ENCODE results near the gene TGIF2. TPM values are rescaled to one million over a fixed set of nuclear protein-coding genes. Genes with fewer than 3 reads are reported as not detected.

TGIF2 gene
- total RNA-seq = 1 to 10 TPM; 1.4 to 3.9 (median 1.4) TPM

DNA sequence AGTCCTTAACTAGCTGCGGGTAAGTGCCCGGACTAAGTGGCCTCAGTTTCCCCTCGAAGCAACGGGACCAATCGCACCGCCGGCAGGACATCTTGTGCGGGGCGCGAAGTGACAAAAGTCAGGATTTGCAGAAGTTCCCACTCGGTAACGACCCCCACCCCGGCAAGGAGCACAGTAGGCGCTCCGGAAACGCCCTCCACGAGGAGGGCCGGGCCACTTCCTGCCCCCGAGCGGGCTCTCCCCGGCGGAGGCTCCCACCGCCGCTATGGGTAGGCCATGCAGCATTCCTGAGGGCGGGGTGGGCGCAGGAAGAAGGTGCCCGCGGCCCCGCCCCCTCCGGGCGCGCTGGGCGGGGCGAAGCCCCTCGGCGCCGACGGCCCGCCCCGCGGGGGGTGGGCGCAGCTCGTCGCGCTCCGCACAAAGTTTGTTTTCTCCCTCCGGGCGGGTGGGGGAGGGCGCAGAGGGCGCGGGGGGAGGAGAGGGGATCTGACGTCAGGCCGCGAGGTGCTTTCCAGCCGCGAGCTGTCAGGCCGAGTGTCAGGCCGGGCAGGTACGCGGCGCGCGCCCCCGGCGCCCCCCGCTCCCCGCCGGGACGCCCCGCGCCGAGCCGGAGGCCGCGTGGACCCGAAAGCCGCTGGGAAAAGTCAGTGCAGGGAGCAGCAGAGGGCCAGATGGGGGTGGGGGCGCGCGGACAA lies at the start of gene TGIF2:
TGIF2 (plus strand) TSS at position 495 of the 695 bp plus-strand sequence. CDS start 5,178 bp downstream, outside the sequence.
- Histone ChIP-seq H3K27me3 (peaks cover 10 to 19% (median 16%) of the 10 kb centered on the region in 3 donors), H3K27ac (peak within 1 kb of the TSS; percentile 69 to 83 (median 75)), H3K4me3 (peak within 1 kb of the TSS; percentile 68 to 89 (median 72)), H3K36me3 (no peaks in the 10 kb centered on the region), H3K9me3 (no peaks in the 10 kb centered on the region), H3K4me1 (peaks cover 7 to 18% of the 10 kb centered on the region in 2 donors)
- in situ Hi-C loops (cut with MboI; ENCODE audit: low sequenced_read_pairs in 4 of 4) = no loop called here
- TF ChIP-seq POLR2A (IDR thresholded peaks at IDR 0.05) = peak; percentile 32 to 59
- TF ChIP-seq, protein P1, sequence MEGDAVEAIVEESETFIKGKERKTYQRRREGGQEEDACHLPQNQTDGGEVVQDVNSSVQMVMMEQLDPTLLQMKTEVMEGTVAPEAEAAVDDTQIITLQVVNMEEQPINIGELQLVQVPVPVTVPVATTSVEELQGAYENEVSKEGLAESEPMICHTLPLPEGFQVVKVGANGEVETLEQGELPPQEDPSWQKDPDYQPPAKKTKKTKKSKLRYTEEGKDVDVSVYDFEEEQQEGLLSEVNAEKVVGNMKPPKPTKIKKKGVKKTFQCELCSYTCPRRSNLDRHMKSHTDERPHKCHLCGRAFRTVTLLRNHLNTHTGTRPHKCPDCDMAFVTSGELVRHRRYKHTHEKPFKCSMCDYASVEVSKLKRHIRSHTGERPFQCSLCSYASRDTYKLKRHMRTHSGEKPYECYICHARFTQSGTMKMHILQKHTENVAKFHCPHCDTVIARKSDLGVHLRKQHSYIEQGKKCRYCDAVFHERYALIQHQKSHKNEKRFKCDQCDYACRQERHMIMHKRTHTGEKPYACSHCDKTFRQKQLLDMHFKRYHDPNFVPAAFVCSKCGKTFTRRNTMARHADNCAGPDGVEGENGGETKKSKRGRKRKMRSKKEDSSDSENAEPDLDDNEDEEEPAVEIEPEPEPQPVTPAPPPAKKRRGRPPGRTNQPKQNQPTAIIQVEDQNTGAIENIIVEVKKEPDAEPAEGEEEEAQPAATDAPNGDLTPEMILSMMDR (IDR thresholded peaks at IDR 0.05 in 4 of 5, conservative IDR thresholded peaks at IDR 0.05 in 1 of 5) = no peak
- peak; percentile 47 to 50 for DNase-seq
- intact Hi-C loops (cut with DNase I; ENCODE audit: low total_unique reads) = no loop called here
- peak; percentile 61 to 67 for ATAC-seq

DNA sequence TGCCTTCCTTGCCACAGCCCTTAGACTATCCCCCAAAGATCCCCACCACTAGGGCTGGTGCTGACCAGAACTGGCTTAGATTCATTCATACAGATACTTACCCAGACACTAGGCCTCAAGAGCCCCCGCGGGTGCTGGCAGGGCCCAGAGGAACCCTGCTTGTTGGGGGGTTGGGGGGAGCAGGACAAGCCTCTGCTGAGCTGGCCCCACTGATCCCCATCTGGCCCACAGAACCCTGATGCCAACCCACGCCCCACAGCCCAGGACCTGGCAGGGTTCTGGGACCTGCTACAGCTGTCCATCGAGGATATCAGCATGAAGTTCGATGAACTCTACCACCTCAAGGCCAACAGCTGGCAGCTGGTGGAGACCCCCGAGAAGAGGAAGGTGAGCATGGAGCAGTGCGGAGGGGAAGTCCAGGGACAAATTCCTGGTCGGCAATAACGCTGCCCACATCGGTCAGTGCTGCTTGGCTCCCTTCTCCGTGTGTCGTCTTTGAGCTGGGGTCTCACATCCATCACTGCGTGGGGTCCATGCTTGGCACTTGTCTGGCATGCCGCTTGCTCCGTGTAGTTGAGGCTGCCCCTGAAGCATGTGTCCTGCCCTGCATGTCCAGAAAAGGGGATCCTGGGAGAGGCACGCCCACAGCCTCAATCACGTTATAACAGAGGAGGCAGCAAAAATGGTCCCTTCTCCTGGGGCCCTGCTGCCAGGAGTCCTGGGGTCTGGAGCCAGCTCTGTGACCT lies 47.6 kb upstream of the TGIF2 start:
- in situ Hi-C loops (cut with MboI; ENCODE audit: low sequenced_read_pairs in 4 of 4) (no loop called here), intact Hi-C loops (cut with DNase I; ENCODE audit: low total_unique reads) (no loop called here)
- Histone ChIP-seq H3K27ac (no peak overlapping the region), H3K36me3 (peaks cover 0 to 66% of the 10 kb centered on the region in 2 donors), H3K4me3 (no peak overlapping the region), H3K27me3 (no peaks in the 10 kb centered on the region), H3K4me1 (no peaks in the 10 kb centered on the region), H3K9me3 (no peaks in the 10 kb centered on the region)
- no peak for ATAC-seq
- TF ChIP-seq POLR2A (IDR thresholded peaks at IDR 0.05) = no peak
- TF ChIP-seq, protein P1 (IDR thresholded peaks at IDR 0.05 in 4 of 5, conservative IDR thresholded peaks at IDR 0.05 in 1 of 5) = no peak
- peak in 1 of 2 donors; percentile 9 for DNase-seq

DNA sequence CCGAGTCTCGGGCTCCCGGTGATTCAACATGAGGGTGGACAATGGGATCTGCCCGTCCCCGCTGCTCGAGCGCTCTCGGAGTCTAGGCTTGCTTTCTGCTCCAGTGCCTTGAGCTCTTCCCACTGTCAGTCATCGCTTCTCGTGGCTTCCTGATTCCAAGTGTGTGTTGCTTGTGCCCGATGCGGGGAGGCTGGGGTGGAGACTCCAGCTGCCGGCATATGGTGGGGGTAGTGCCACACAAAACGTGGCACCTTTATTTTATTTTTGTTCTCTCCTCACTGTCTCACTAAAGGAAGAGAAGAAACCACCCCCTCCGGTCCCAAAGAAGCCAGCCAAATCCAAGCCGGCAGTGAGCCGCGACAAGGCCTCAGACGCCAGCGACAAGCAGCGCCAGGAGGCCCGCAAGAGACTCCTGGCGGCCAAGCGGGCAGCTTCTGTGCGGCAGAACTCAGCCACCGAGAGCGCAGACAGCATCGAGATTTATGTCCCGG lies 46.8 kb upstream of the TGIF2 start:
- no peak overlapping the region for H3K4me3 ChIP-seq
- peaks cover 0 to 59% of the 10 kb centered on the region in 2 donors for H3K36me3 ChIP-seq
- in situ Hi-C loops (cut with MboI; ENCODE audit: low sequenced_read_pairs in 4 of 4) (no loop called here), intact Hi-C loops (cut with DNase I; ENCODE audit: low total_unique reads) (no loop called here)
- H3K27ac ChIP-seq = no peak overlapping the region
- peak in 1 of 2 donors; percentile 9 for DNase-seq
- ATAC-seq = no peak
- H3K27me3 ChIP-seq = no peaks in the 10 kb centered on the region
- TF ChIP-seq, protein P1 (IDR thresholded peaks at IDR 0.05 in 4 of 5, conservative IDR thresholded peaks at IDR 0.05 in 1 of 5) = no peak
- no peak for TF ChIP-seq POLR2A (IDR thresholded peaks at IDR 0.05)
- H3K9me3 ChIP-seq = no peaks in the 10 kb centered on the region
- H3K4me1 ChIP-seq = no peaks in the 10 kb centered on the region

DNA sequence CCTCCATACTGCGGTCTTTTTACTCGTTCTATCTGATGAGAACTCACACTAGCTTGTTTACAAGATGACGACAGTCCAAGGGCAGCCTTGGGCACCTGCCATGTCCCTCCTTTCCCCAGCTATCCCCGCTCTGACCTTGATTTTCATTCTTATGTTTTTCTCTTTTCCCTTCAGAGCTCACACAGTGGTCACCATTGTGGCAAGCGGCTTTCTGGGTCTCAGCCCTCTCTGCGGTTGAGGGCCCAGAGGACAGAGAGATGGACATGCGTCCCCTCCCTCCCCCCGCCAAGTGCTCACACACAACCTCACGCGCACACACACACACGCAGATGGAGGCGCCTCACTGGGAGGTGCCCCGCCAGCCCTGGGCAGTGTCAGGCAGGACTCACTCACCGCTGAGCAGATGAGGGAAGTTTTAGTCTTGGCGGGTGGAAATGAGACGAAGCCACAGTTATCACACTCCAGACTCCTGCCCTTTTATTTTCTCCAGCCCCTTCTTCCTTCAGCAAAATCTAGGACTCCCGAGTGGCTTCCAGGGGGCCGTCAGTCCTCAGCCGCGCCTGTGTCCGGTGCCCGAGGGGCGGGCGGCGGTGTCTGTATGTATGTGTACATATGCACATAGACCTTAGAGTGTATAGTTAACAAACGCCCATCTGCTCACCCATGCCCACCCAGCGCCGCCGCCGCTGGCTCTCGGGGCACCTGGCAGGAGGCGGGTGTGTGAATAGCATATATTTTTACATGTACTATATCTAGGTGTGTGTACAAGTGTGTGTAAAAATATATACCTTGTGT lies 45.9 kb upstream of the TGIF2 start:
- TF ChIP-seq, protein P1 (IDR thresholded peaks at IDR 0.05 in 4 of 5, conservative IDR thresholded peaks at IDR 0.05 in 1 of 5) = no peak
- no peak for TF ChIP-seq POLR2A (IDR thresholded peaks at IDR 0.05)
- Histone ChIP-seq H3K36me3 (peaks cover 0 to 55% of the 10 kb centered on the region in 2 donors), H3K9me3 (no peaks in the 10 kb centered on the region), H3K4me3 (no peak overlapping the region), H3K4me1 (no peaks in the 10 kb centered on the region), H3K27me3 (no peaks in the 10 kb centered on the region), H3K27ac (no peak overlapping the region)
- intact Hi-C loops (cut with DNase I; ENCODE audit: low total_unique reads) = no loop called here
- in situ Hi-C loops (cut with MboI; ENCODE audit: low sequenced_read_pairs in 4 of 4) = no loop called here
- DNase-seq = no peak
- no peak for ATAC-seq
